CD4-positive, alpha-beta memory T cell (primary cell): ENCODE measurements around the gene KRT12. TPM values are rescaled to one million over a fixed set of nuclear protein-coding genes. Genes with fewer than 3 reads are reported as not detected.

ENCODE experiments used
- CTCF ChIA-PET: fragments of 350-600 bp; sonication (Branson Sonifier 250); formaldehyde crosslinking; loops from one replicate; lab custom pipeline; 2021; ENCODE audit warnings: inconsistent platforms; ENCODE audit not compliant: partially characterized antibody; lab: Charles Lee
- POLR2A ChIA-PET: fragments of 350-600 bp; sonication (Branson Sonifier 250); formaldehyde crosslinking; loops from one replicate; lab custom pipeline; 2021; ENCODE audit not compliant: partially characterized antibody; lab: Charles Lee
- DNase-seq, 5 donors: peaks; one replicate each; pipeline versions ENCODE4 v3.0.0 to v3.0.0-alpha.2; 2020 to 2022; ENCODE audit warnings: mixed read lengths in 1 of 5
- H3K27ac ChIP-seq: one replicate; pipeline ENCODE4 v1.7.0; 2013; ENCODE audit warnings: low read depth, low read length
- H3K27me3 ChIP-seq: 2 replicates; pipeline ENCODE4 v1.7.0; 2013; ENCODE audit warnings: mild to moderate bottlenecking, low read length, moderate library complexity; ENCODE audit not compliant: insufficient read depth
- H3K36me3 ChIP-seq: 2 replicates; pipeline ENCODE4 v1.7.0; 2013; ENCODE audit warnings: mild to moderate bottlenecking, low read length, moderate library complexity; ENCODE audit not compliant: insufficient read depth
- H3K4me1 ChIP-seq: 2 replicates; pipeline ENCODE4 v1.7.0; 2013; ENCODE audit warnings: mild to moderate bottlenecking, low read length, moderate library complexity; ENCODE audit not compliant: insufficient read depth
- H3K4me3 ChIP-seq, 2 donors: one replicate each; pipeline ENCODE4 v1.7.0; 2013; ENCODE audit warnings: low read length in 2 of 2, mild to moderate bottlenecking in 1 of 2
- H3K9me3 ChIP-seq, 2 donors: one replicate each; pipeline ENCODE4 v1.7.0; 2013; ENCODE audit warnings: low read length in 2 of 2, control low read depth in 1 of 2; ENCODE audit not compliant: control insufficient read depth in 1 of 2
- H3K27ac Mint-ChIP-seq, 7 donors: one replicate each; pipeline ENCODE4 v1.8.0; 2020 to 2021; ENCODE audit warnings: mixed read lengths in 7 of 7, mild to moderate bottlenecking in 6 of 7, inconsistent platforms in 3 of 7, moderate library complexity in 3 of 7
- H3K27me3 Mint-ChIP-seq, 2 donors: one replicate each; pipeline ENCODE4 v1.8.0; 2020 to 2021; ENCODE audit warnings: mixed read lengths in 2 of 2
- H3K36me3 Mint-ChIP-seq, 2 donors: one replicate each; pipeline ENCODE4 v1.8.0; 2020 to 2021; ENCODE audit warnings: mixed read lengths in 2 of 2, inconsistent platforms in 1 of 2, mild to moderate bottlenecking in 1 of 2
- H3K4me1 Mint-ChIP-seq, 4 donors: one replicate each; pipeline ENCODE4 v1.8.0; 2020 to 2021; ENCODE audit warnings: mixed read lengths in 4 of 4, mild to moderate bottlenecking in 1 of 4
- H3K4me3 Mint-ChIP-seq, 8 donors: one replicate each; pipeline ENCODE4 v1.8.0; 2020 to 2021; ENCODE audit warnings: mixed read lengths in 8 of 8, mild to moderate bottlenecking in 7 of 8, moderate library complexity in 6 of 8, inconsistent platforms in 3 of 8
- H3K9me3 Mint-ChIP-seq, 8 donors: one replicate each; pipeline ENCODE4 v1.8.0; 2020 to 2021; ENCODE audit warnings: mixed read lengths in 8 of 8, mild to moderate bottlenecking in 5 of 8, inconsistent platforms in 3 of 8, moderate library complexity in 1 of 8
- intact Hi-C: fragments of 100-400 bp; cut with micrococcal nuclease; formaldehyde crosslinking; loops from one replicate; pipeline ENCODE4 v1.15.1; 2023
- polyA plus RNA-seq, 2 donors: library from polyadenylated mRNA; unstranded; fragments of 300-500 nt; fragmentation: Illumina TruSeq; gene quantifications; one replicate each; pipeline ENCODE4 v1.2.3, GENCODE V29; 2021
- total RNA-seq, 2 experiments: library from RNA; stranded (reverse); gene quantifications; one replicate each; pipeline ENCODE4 v1.2.3, GENCODE V29; 2021

Gene KRT12
- total RNA-seq (not detected), polyA plus RNA-seq (not detected)

- H3K36me3 ChIP-seq, result no peaks in the 10 kb centered on the region
- no peak within 1 kb of the TSS for H3K27ac ChIP-seq
- no peak for DNase-seq
- Mint-ChIP-seq H3K4me3 (no peak within 1 kb of the TSS), H3K27me3 (peaks cover 17 to 23% of the 10 kb centered on the region in 2 donors), H3K9me3 (no peaks in the 10 kb centered on the region), H3K27ac (no peak within 1 kb of the TSS), H3K36me3 (no peaks in the 10 kb centered on the region), H3K4me1 (no peaks in the 10 kb centered on the region)
- ChIA-PET CTCF (interaction anchor here (1.5 to 1.9 kb wide), 2 partner anchors 10 to 682 kb away, joined by 3 to 5 read pairs; no protein-coding TSS in a partner anchor), POLR2A (no interaction called here)
- no peaks in the 10 kb centered on the region for H3K27me3 ChIP-seq
- intact Hi-C loops, result no loop called here
- H3K9me3 ChIP-seq, result no peaks in the 10 kb centered on the region
- no peak within 1 kb of the TSS for H3K4me3 ChIP-seq
- H3K4me1 ChIP-seq, result no peaks in the 10 kb centered on the region
These were observed at the start of gene KRT12 for GRCh38 chr17:40866838-40867237. Gene KRT12 (minus strand): TSS chr17:40867223. CDS start chr17:40867186, 37 bp downstream.

GRCh38 chr17:40916366-40916765 lies 49.3 kb upstream of the KRT12 start:
- H3K4me3 Mint-ChIP-seq, result no peak overlapping the region
- no peaks in the 10 kb centered on the region for H3K9me3 Mint-ChIP-seq
- H3K27ac ChIP-seq, result no peak overlapping the region
- H3K27me3 ChIP-seq, result no peaks in the 10 kb centered on the region
- peaks cover 5% of the 10 kb centered on the region for H3K4me1 ChIP-seq
- H3K27ac Mint-ChIP-seq, result no peak overlapping the region
- DNase-seq, result no peak
- ChIA-PET POLR2A (no interaction called here), CTCF (interaction anchor here (0.7 to 2.2 kb wide), 7 partner anchors 9 to 749 kb away, joined by 3 to 9 read pairs (median 4); no protein-coding TSS in a partner anchor)
- H3K36me3 Mint-ChIP-seq, result no peaks in the 10 kb centered on the region
- H3K36me3 ChIP-seq, result no peaks in the 10 kb centered on the region
- H3K27me3 Mint-ChIP-seq, result peaks cover 7 to 9% of the 10 kb centered on the region in 2 donors
- intact Hi-C loops, result no loop called here
- no peaks in the 10 kb centered on the region for H3K9me3 ChIP-seq
- no peak overlapping the region for H3K4me3 ChIP-seq
- peaks cover 3 to 5% (median 4%) of the 10 kb centered on the region in 4 donors for H3K4me1 Mint-ChIP-seq

DNA sequence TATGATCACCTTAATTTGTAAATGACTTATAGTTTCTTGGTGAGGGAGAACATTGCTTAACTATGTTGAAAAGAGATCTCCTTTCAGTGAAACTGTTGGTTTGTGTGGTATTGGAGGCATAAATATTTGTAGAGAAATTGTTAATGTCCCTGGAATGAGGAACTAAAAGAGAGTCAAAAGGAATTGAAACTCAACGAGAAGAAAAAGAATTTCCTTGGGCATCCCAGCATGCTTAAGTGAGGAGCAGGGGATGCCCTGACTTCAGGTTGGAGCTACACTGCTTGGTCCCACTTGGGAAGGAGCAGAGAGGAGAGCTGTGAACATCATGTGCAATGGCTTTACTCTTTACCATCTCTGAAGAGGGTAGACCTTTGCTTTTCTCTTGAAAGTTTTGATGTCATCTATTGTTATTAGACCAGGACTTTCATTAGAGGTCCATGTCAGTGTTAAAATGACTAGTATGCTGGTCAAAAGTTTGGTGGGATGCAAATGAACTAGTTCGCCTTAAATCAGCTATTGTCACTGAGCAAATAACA lies 48.8 kb upstream of the KRT12 start:
- Histone ChIP-seq H3K4me1 (no peaks in the 10 kb centered on the region), H3K27me3 (no peaks in the 10 kb centered on the region), H3K36me3 (no peaks in the 10 kb centered on the region), H3K9me3 (no peaks in the 10 kb centered on the region), H3K27ac (no peak overlapping the region), H3K4me3 (no peak overlapping the region)
- intact Hi-C loops, result no loop called here
- Mint-ChIP-seq H3K4me1 (no peaks in the 10 kb centered on the region), H3K4me3 (no peak overlapping the region), H3K36me3 (no peaks in the 10 kb centered on the region), H3K9me3 (no peaks in the 10 kb centered on the region), H3K27me3 (peaks cover 7 to 9% of the 10 kb centered on the region in 2 donors), H3K27ac (peak overlapping the region in 1 of 7 donors; percentile 8)
- CTCF ChIA-PET, result interaction anchor here (0.7 to 2.2 kb wide), 7 partner anchors 9 to 750 kb away, joined by 3 to 9 read pairs (median 4); no protein-coding TSS in a partner anchor
- POLR2A ChIA-PET, result no interaction called here
- DNase-seq, result no peak

DNA sequence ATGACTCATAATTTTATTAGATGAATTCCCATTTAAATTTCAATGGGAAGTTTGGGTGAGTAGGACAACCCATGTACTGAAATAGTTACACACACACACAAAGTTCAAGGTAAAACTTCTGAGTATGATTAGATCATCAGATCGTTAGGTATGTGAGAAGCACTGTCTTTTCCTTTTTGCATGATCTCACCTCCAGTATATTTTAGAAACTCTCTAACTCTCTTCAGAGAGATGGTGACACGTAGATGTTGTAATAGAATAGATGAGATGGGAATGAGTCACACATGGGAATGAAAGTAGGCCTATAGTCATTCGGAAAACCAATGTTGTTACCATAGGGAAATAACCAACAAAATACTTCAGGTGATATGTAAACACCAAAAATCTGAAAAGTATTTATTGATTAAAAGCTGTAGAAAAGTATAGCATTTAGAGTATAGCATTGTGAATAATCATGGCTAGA lies 48.2 kb upstream of the KRT12 start:
- intact Hi-C loops, result no loop called here
- Mint-ChIP-seq H3K36me3 (no peaks in the 10 kb centered on the region), H3K4me3 (no peak overlapping the region), H3K27me3 (peaks cover 7 to 9% of the 10 kb centered on the region in 2 donors), H3K27ac (no peak overlapping the region), H3K9me3 (no peaks in the 10 kb centered on the region), H3K4me1 (no peaks in the 10 kb centered on the region)
- H3K4me3 ChIP-seq, result no peak overlapping the region
- H3K27me3 ChIP-seq, result no peaks in the 10 kb centered on the region
- no peak for DNase-seq
- H3K4me1 ChIP-seq, result no peaks in the 10 kb centered on the region
- H3K9me3 ChIP-seq, result no peaks in the 10 kb centered on the region
- POLR2A ChIA-PET, result no interaction called here
- CTCF ChIA-PET, result interaction anchor here (0.8 to 2.2 kb wide), 5 partner anchors 8 to 748 kb away, joined by 3 to 9 read pairs (median 4); no protein-coding TSS in a partner anchor
- no peak overlapping the region for H3K27ac ChIP-seq
- H3K36me3 ChIP-seq, result no peaks in the 10 kb centered on the region

- Mint-ChIP-seq H3K9me3 (no peaks in the 10 kb centered on the region), H3K4me1 (no peaks in the 10 kb centered on the region), H3K4me3 (no peak overlapping the region), H3K27me3 (peaks cover 8 to 9% of the 10 kb centered on the region in 2 donors), H3K27ac (no peak overlapping the region), H3K36me3 (no peaks in the 10 kb centered on the region)
- intact Hi-C loops, result no loop called here
- no peaks in the 10 kb centered on the region for H3K36me3 ChIP-seq
- CTCF ChIA-PET, result interaction anchor here (1.5 to 2.4 kb wide), 5 partner anchors 408 to 751 kb away, joined by 3 to 14 read pairs (median 10); no protein-coding TSS in a partner anchor
- no peak for DNase-seq
- H3K4me1 ChIP-seq, result no peaks in the 10 kb centered on the region
- no peak overlapping the region for H3K4me3 ChIP-seq
- no peaks in the 10 kb centered on the region for H3K27me3 ChIP-seq
- no peak overlapping the region for H3K27ac ChIP-seq
- H3K9me3 ChIP-seq, result no peaks in the 10 kb centered on the region
- POLR2A ChIA-PET, result no interaction called here
These were observed 47.2 kb upstream of the KRT12 start for GRCh38 chr17:40914075-40914855.

DNA sequence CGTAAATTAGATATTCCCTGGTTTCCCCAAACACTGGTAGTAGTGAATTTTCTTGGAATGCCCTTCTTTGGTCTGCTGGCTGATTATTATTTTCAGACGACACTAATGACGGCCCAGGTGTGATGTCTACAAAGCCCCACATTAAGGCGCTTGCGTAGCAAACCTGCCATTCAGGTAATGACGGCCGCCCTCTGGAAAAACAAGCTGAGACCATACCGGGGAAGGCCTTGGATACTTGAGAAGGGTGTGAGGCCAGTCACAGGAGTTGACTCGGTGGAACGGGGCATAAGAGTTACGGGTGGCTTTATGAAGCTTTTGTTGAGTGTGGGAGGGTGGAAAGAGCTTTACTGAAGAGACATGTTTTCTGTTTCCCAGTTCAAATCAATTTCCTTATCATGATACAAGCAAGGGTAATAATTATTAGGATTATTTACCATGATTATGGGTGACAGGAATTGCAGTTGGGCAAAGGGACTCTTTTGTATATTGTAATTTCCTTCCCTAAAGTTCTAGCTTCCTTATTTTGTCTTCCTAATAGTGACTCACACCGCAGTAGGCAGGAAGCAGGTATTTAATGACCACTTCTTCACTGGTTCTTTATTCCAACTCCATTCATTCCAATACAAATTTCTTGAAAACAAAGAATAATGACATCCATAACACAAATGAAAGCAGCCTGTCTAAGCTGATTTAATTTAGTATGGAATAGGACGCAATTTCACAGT lies 45.6 kb upstream of the KRT12 start:
- Mint-ChIP-seq H3K36me3 (no peaks in the 10 kb centered on the region), H3K4me1 (no peaks in the 10 kb centered on the region), H3K4me3 (no peak overlapping the region), H3K27ac (no peak overlapping the region), H3K9me3 (no peaks in the 10 kb centered on the region), H3K27me3 (peaks cover 10 to 17% of the 10 kb centered on the region in 2 donors)
- Histone ChIP-seq H3K27me3 (no peaks in the 10 kb centered on the region), H3K27ac (no peak overlapping the region), H3K4me1 (no peaks in the 10 kb centered on the region), H3K9me3 (no peaks in the 10 kb centered on the region), H3K36me3 (no peaks in the 10 kb centered on the region), H3K4me3 (no peak overlapping the region)
- CTCF ChIA-PET, result interaction anchor here (2.0 to 2.4 kb wide), 4 partner anchors 636 to 753 kb away, joined by 6 to 14 read pairs (median 12); no protein-coding TSS in a partner anchor
- intact Hi-C loops, result no loop called here
- no peak for DNase-seq
- POLR2A ChIA-PET, result interaction anchor here (1.1 kb wide), 1 partner anchor 94 kb away, joined by 3 read pairs; no protein-coding TSS in a partner anchor
